ENCODE measurements around the gene OSBPL7. TPM values are rescaled to one million over a fixed set of nuclear protein-coding genes. Genes with fewer than 3 reads are reported as not detected.

Gene OSBPL7
- polyA plus RNA-seq, 1 donor (not counting 4 experiments of a cell fraction or from before 2014, with no cell fraction given) = 1.9 TPM

- peak overlapping the region; percentile 20 for H3K9ac ChIP-seq (ENCODE audit: control insufficient read depth, extremely low read depth, insufficient read depth, low read length)
- no peaks in the 10 kb centered on the region for H3K9me1 ChIP-seq (ENCODE audit: control insufficient read depth, extremely low read depth, insufficient read depth, low read length)
- H3K4me1 ChIP-seq (ENCODE audit: control insufficient read depth, extremely low read depth, insufficient read depth, low read length) = peaks cover 24% of the 10 kb centered on the region
- dilution Hi-C loops (cut with MboI; ENCODE audit: extremely low pct_ligation_motif_present, low sequenced_read_pairs) = no loop called here
- FAIRE-seq (peak; percentile 76), DNase-seq (ENCODE audit: low read depth, low spot score) (no peak)
- H4K20me1 ChIP-seq (ENCODE audit: control insufficient read depth, extremely low read depth, insufficient read depth, low read length) = no peaks in the 10 kb centered on the region
- no peaks in the 10 kb centered on the region for H3K9me3 ChIP-seq (ENCODE audit: control insufficient read depth, low read depth, low read length)
- H3K79me2 ChIP-seq (ENCODE audit: control insufficient read depth, insufficient read depth, low read length) = no peaks in the 10 kb centered on the region
- H3K27ac ChIP-seq (ENCODE audit: control insufficient read depth, insufficient read depth, low read length) = peak overlapping the region; percentile 22
- peak overlapping the region in 2 of 3 experiments; percentile 48 to 56 for H3K4me3 ChIP-seq (ENCODE audit: control insufficient read depth in 2 of 3, extremely low read depth in 1 of 3, insufficient read depth in 2 of 3, low read depth in 1 of 3, low read length in 3 of 3)
- H3K4me2 ChIP-seq (ENCODE audit: control insufficient read depth, extremely low read depth, insufficient read depth, low read depth, low read length) = peak overlapping the region; percentile 80
- H2AFZ ChIP-seq (ENCODE audit: control insufficient read depth, low read length) = peak overlapping the region; percentile 92
- peaks cover 6% of the 10 kb centered on the region for H3K27me3 ChIP-seq (ENCODE audit: control insufficient read depth, extremely low read depth, insufficient read depth, low read length)
- no peak for TF ChIP-seq EZH2 (IDR thresholded peaks at IDR 0.05; ENCODE audit: low read length)
- TF ChIP-seq, protein P1, sequence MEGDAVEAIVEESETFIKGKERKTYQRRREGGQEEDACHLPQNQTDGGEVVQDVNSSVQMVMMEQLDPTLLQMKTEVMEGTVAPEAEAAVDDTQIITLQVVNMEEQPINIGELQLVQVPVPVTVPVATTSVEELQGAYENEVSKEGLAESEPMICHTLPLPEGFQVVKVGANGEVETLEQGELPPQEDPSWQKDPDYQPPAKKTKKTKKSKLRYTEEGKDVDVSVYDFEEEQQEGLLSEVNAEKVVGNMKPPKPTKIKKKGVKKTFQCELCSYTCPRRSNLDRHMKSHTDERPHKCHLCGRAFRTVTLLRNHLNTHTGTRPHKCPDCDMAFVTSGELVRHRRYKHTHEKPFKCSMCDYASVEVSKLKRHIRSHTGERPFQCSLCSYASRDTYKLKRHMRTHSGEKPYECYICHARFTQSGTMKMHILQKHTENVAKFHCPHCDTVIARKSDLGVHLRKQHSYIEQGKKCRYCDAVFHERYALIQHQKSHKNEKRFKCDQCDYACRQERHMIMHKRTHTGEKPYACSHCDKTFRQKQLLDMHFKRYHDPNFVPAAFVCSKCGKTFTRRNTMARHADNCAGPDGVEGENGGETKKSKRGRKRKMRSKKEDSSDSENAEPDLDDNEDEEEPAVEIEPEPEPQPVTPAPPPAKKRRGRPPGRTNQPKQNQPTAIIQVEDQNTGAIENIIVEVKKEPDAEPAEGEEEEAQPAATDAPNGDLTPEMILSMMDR (optimal IDR thresholded peaks at IDR 0.05 in 1 of 3, IDR thresholded peaks at IDR 0.05 in 1 of 3, conservative IDR thresholded peaks at IDR 0.05 in 1 of 3; ENCODE audit: extremely low read depth in 1 of 3, insufficient read depth in 2 of 3, low read length in 3 of 3) = no peak
- H3K36me3 ChIP-seq (ENCODE audit: control insufficient read depth in 2 of 2, extremely low read depth in 1 of 2, insufficient read depth in 2 of 2, low read length in 2 of 2) = no peaks in the 10 kb centered on the region
Observed at GRCh38 chr17:47864791-47865216, 43.2 kb upstream of the OSBPL7 start.

- FAIRE-seq = peak; percentile 99
- DNase-seq (ENCODE audit: low read depth, low spot score) = peak; percentile 38
Observed at GRCh38 chr17:47862621-47863440, 41.2 kb upstream of the OSBPL7 start.

More at GRCh38 chr17:47862621-47863440, 41.2 kb upstream of the OSBPL7 start:
- Histone ChIP-seq H3K27ac (ENCODE audit: control insufficient read depth, insufficient read depth, low read length) (peak overlapping the region; percentile 65), H3K4me1 (ENCODE audit: control insufficient read depth, extremely low read depth, insufficient read depth, low read length) (peaks cover 24% of the 10 kb centered on the region), H2AFZ (ENCODE audit: control insufficient read depth, low read length) (peak overlapping the region; percentile 80), H3K9me3 (ENCODE audit: control insufficient read depth, low read depth, low read length) (no peaks in the 10 kb centered on the region), H3K79me2 (ENCODE audit: control insufficient read depth, insufficient read depth, low read length) (no peaks in the 10 kb centered on the region), H3K4me2 (ENCODE audit: control insufficient read depth, extremely low read depth, insufficient read depth, low read depth, low read length) (peak overlapping the region; percentile 33), H3K9me1 (ENCODE audit: control insufficient read depth, extremely low read depth, insufficient read depth, low read length) (no peaks in the 10 kb centered on the region), H3K4me3 (ENCODE audit: control insufficient read depth in 2 of 3, extremely low read depth in 1 of 3, insufficient read depth in 2 of 3, low read depth in 1 of 3, low read length in 3 of 3) (no peak overlapping the region), H3K36me3 (ENCODE audit: control insufficient read depth in 2 of 2, extremely low read depth in 1 of 2, insufficient read depth in 2 of 2, low read length in 2 of 2) (no peaks in the 10 kb centered on the region), H4K20me1 (ENCODE audit: control insufficient read depth, extremely low read depth, insufficient read depth, low read length) (no peaks in the 10 kb centered on the region), H3K9ac (ENCODE audit: control insufficient read depth, extremely low read depth, insufficient read depth, low read length) (peak overlapping the region; percentile 0), H3K27me3 (ENCODE audit: control insufficient read depth, extremely low read depth, insufficient read depth, low read length) (no peaks in the 10 kb centered on the region)
- dilution Hi-C loops (cut with MboI; ENCODE audit: extremely low pct_ligation_motif_present, low sequenced_read_pairs) = no loop called here
- TF ChIP-seq, protein P1 (optimal IDR thresholded peaks at IDR 0.05 in 1 of 3, IDR thresholded peaks at IDR 0.05 in 1 of 3, conservative IDR thresholded peaks at IDR 0.05 in 1 of 3; ENCODE audit: extremely low read depth in 1 of 3, insufficient read depth in 2 of 3, low read length in 3 of 3) = no peak
- TF ChIP-seq EZH2 (IDR thresholded peaks at IDR 0.05; ENCODE audit: low read length) = no peak

All from keratinocyte (primary cell).